Frontal cortex (tissue), 4 donors: ENCODE data around the gene IL15RA. TPM values are rescaled to one million over a fixed set of nuclear protein-coding genes. Genes with fewer than 3 reads are reported as not detected.
A peak's percentile ranks its signal among the peaks of the same experiment; 100 is the strongest.

Experiments used
- DNase-seq, 2 donors: peaks; one replicate each; pipeline ENCODE4 v3.0.0; 2012; ENCODE audit warnings: low spot score in 2 of 2
- FAIRE-seq: peaks from 2 replicates; lab custom pipeline; 2012; peaks lifted over from hg19 to GRCh38; lab: Jason Lieb, UNC
- total RNA-seq: library from RNA; depleted of rRNA; stranded (reverse); fragments of >200 nt; gene quantifications from one replicate; pipeline ENCODE4 v1.2.3, GENCODE V29; 2014
- donor health status: control.
- donor health status: control.
- donor health status: control.

Gene IL15RA
- total RNA-seq, result not detected

GRCh38 chr10:5977471-5978229 lies at the start of gene IL15RA:
Gene IL15RA, minus strand, starts transcription at chr10:5977543. Its CDS starts 51 bp downstream, at chr10:5977492.
- DNase-seq (peak; percentile 65 to 79), FAIRE-seq (no peak)

- FAIRE-seq, result no peak
Measured at GRCh38 chr10:6025683-6026255, 48.4 kb upstream of the IL15RA start.

GRCh38 chr10:6024334-6024682 lies 47.0 kb upstream of the IL15RA start:
- FAIRE-seq, result no peak
- DNase-seq, result no peak

More at GRCh38 chr10:6025683-6026255, 48.4 kb upstream of the IL15RA start:
- no peak for DNase-seq

- DNase-seq (no peak), FAIRE-seq (no peak)
Measured at GRCh38 chr10:6023661-6024333, 46.5 kb upstream of the IL15RA start.

GRCh38 chr10:6022660-6023059 lies 45.3 kb upstream of the IL15RA start:
- DNase-seq (no peak), FAIRE-seq (no peak)

GRCh38 chr10:6020826-6021225 lies 43.5 kb upstream of the IL15RA start:
- FAIRE-seq (no peak), DNase-seq (no peak)

GRCh38 chr10:6019796-6020195 lies 42.5 kb upstream of the IL15RA start:
- FAIRE-seq, result no peak
- DNase-seq, result no peak

- DNase-seq (no peak), FAIRE-seq (no peak)
Measured at GRCh38 chr10:6019010-6019782, 41.9 kb upstream of the IL15RA start.

- FAIRE-seq (no peak), DNase-seq (no peak)
Measured at GRCh38 chr10:6018422-6018821, 41.1 kb upstream of the IL15RA start.

GRCh38 chr10:6017781-6018354 lies 40.5 kb upstream of the IL15RA start:
- FAIRE-seq (no peak), DNase-seq (no peak)

GRCh38 chr10:6014241-6014761 lies 37.0 kb upstream of the IL15RA start:
- peak; percentile 41 to 55 for DNase-seq

GRCh38 chr10:6013413-6014192 lies 36.3 kb upstream of the IL15RA start:
- no peak for FAIRE-seq
- DNase-seq, result no peak

More at GRCh38 chr10:6014241-6014761, 37.0 kb upstream of the IL15RA start:
- no peak for FAIRE-seq

- no peak for FAIRE-seq
- DNase-seq, result no peak
Measured at GRCh38 chr10:6012121-6012905, 35.0 kb upstream of the IL15RA start.

- FAIRE-seq (no peak), DNase-seq (no peak)
Measured at GRCh38 chr10:6011558-6011957, 34.2 kb upstream of the IL15RA start.

- FAIRE-seq, result peak; percentile 51
- DNase-seq, result no peak
Measured at GRCh38 chr10:6010569-6010968, 33.2 kb upstream of the IL15RA start.

- FAIRE-seq, result no peak
Measured at GRCh38 chr10:6009961-6010360, 32.6 kb upstream of the IL15RA start.

GRCh38 chr10:6009150-6009549 lies 31.8 kb upstream of the IL15RA start:
- no peak for FAIRE-seq
- no peak for DNase-seq

More at GRCh38 chr10:6009961-6010360, 32.6 kb upstream of the IL15RA start:
- no peak for DNase-seq

GRCh38 chr10:6008497-6009142 lies 31.3 kb upstream of the IL15RA start:
- DNase-seq, result no peak
- no peak for FAIRE-seq
